ENCODE results near the gene DIP2C.

DNA sequence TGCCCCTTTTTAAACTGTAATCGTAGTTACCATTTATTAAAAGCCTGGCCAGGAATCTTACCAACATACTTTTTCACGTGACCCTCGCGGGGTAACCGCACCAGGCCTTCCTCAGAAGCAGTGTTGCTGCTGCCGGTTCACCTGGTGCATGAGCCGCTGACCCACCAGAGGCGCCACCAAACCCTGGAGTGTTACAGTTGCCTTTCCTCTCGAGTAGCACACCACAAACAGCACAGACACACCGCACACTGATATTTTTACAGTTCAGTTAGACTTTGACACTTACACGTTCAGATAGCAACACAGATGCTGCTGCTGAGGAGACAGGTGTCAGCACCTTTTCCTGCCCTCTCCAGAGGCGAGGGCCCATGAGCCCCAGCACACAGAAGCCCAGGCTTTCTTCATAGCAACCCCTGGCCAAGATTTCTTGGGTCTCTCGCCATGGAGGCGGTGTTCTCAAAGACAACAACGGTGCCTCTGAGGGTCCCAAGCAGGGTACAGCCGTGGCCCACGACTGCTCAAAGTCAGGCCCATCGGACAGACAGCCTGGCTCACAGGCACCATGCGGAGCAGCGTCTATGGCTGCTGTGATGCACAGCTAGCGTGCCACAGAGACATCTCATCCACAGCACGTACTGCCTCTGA lies 123.1 kb downstream of the DIP2C start:
- TF ChIP-seq, protein P1, sequence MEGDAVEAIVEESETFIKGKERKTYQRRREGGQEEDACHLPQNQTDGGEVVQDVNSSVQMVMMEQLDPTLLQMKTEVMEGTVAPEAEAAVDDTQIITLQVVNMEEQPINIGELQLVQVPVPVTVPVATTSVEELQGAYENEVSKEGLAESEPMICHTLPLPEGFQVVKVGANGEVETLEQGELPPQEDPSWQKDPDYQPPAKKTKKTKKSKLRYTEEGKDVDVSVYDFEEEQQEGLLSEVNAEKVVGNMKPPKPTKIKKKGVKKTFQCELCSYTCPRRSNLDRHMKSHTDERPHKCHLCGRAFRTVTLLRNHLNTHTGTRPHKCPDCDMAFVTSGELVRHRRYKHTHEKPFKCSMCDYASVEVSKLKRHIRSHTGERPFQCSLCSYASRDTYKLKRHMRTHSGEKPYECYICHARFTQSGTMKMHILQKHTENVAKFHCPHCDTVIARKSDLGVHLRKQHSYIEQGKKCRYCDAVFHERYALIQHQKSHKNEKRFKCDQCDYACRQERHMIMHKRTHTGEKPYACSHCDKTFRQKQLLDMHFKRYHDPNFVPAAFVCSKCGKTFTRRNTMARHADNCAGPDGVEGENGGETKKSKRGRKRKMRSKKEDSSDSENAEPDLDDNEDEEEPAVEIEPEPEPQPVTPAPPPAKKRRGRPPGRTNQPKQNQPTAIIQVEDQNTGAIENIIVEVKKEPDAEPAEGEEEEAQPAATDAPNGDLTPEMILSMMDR (conservative IDR thresholded peaks at IDR 0.05), result no peak
- no peak for TF ChIP-seq ZFX (IDR thresholded peaks at IDR 0.05)
